SHP77 treated with DMSO at 0.1 percent for 48 hours (cell line): ENCODE data around the gene HRG.
"Not testable (repeated sequence)": the region's sequence is repeated elsewhere in the genome, so short reads cannot be mapped to it uniquely, and the experiment has no call there.

Source experiments
- DNase-seq: peaks from one replicate; lab custom pipeline; 2025; lab: John Stamatoyannopoulos, UW

The HRG gene, protein sequence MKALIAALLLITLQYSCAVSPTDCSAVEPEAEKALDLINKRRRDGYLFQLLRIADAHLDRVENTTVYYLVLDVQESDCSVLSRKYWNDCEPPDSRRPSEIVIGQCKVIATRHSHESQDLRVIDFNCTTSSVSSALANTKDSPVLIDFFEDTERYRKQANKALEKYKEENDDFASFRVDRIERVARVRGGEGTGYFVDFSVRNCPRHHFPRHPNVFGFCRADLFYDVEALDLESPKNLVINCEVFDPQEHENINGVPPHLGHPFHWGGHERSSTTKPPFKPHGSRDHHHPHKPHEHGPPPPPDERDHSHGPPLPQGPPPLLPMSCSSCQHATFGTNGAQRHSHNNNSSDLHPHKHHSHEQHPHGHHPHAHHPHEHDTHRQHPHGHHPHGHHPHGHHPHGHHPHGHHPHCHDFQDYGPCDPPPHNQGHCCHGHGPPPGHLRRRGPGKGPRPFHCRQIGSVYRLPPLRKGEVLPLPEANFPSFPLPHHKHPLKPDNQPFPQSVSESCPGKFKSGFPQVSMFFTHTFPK

GRCh38 chr3:186665625-186666188 lies at the start of gene HRG:
HRG (plus strand) TSS chr3:186666014; CDS start chr3:186666032, 18 bp downstream.
- no peak for DNase-seq

DNA sequence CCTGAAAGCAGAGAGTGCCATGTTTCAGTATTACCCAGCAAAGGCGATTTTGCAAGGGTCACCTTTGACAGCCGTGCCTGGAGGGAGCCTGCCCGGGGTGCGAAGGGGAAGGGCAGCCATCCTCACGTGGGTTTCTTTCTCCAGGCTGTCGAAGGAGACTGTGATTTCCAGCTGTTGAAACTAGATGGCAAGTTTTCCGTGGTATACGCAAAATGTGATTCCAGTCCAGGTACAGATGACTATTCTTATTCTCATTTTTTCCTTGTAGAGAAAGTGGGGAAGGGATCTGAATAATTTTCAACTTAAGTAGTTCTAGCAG lies 49.6 kb upstream of the HRG start:
- no peak for DNase-seq

GRCh38 chr3:186617036-186617946 lies 48.5 kb upstream of the HRG start:
- DNase-seq = peak; percentile 58

DNA sequence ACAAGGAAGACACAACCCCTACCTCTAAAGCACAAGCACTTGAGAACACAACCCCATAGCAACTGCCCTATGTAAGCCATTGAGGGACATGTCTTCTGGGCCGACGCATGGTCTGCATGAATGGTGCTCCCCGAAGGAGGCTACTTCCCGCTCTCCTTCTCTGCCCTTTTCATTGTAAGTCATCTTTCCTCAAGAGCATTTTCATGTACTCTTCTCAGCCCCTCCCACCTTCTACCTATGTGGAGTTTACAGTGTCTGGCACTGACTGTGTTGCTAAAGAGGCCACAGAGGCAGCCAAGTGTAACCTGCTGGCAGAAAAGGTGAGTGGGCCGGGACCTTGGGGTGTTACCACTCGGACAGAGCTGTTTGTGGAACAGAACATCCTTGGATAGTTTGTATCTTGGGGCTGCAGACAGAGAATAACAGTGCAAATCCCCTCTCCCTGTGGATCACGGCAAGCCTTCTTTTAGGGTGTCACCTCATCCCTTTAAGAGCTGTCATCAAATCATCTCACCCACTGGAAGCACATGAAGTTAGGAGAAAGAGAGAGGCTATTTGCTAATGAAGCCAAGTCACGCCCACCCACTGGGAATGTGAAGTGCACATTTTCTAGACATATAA lies 47.4 kb upstream of the HRG start:
- DNase-seq = no peak

DNA sequence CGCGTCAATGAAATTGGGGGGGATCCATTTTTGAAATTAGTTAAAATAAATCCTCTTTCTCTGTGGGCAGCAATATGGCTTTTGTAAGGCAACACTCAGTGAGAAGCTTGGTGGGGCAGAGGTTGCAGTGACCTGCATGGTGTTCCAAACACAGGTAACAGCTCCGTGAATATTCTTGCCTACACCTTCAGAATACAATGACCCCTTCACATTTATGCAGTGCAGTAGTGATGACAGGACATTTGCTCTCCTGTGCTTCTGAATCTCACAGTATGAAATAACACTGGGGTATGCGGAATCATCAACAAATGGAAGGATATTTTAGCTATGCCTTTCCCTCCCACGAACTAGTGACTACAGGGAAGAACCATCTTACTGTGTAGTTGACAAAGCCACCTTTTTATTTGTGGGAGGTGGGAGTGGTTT lies 46.0 kb upstream of the HRG start:
- DNase-seq = no peak

- DNase-seq = no peak
Measured at GRCh38 chr3:186620213-186621092, 45.4 kb upstream of the HRG start.

DNA sequence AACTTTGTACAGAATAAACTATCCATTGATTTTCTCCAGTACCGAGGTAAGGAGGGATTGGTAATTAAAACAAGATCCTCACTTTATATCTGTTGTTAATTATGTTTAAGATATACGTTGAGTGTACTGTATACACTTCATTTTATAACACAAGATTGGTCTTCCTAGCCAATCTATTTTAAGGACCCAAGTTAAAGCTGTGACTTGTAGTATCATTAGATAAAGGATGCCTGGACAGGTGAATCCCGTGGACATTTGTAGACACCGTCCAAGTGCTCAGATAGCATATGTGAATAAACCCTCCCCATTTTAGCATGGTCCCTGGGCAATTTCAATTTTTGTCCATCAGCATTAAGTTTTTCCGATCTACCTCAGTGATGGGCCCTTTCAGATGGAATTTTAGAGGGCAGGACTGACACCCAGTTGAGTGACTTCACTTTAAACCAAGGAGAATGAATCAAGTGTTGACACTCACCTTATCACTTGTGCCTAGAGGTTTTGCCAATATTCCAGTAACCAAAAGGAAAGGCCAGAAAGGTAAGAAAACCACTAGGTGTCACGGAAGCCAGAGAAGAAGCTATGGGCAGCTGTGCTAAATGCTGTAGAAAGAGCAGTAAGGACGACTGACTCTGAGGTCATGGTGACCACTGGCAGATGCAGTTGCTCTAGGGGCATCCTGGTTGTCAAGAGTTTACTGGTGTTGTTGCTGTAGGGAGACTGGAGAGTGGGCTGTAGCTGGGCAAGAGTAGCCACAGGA lies 43.7 kb upstream of the HRG start:
- DNase-seq = no peak

DNA sequence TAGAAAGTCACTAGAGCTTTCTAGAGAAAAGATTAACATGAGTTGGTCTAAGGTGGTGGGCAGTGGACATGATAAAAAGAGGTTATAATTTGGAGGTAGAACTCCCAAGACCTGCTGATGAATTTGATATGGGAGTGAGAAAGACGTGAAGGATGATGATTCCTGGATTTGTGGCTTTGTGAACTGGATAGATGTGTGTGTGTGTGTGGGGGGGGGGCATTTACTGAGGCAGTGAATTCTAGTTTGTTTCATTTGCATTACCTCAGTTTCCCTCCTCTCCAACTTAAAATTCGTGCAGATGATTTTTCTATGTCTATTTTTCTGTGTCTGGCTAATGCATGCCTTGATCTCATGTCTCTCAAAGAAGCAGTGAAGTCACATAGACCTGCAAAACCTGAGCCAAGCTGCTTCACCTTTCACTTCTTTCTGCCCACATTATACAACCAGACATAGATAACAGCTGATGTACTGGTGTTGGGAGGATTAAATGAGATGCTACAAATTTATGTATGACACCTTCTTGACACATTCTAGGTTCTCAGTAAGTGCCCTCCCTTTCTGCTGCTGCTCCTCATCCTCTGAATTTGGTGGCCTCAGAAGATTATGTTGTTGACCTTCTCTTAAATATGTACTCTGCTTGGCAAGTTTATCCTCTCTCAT lies 43.0 kb upstream of the HRG start:
- no peak for DNase-seq

GRCh38 chr3:186624598-186624997 lies 41.2 kb upstream of the HRG start:
- no peak for DNase-seq

- DNase-seq = no peak
Measured at GRCh38 chr3:186625600-186626042, 40.2 kb upstream of the HRG start.

GRCh38 chr3:186626254-186626847 lies 39.5 kb upstream of the HRG start:
- no peak for DNase-seq

GRCh38 chr3:186627852-186628414 lies 37.9 kb upstream of the HRG start:
- no peak for DNase-seq

GRCh38 chr3:186628756-186629155 lies 37.1 kb upstream of the HRG start:
- DNase-seq = no peak

DNA sequence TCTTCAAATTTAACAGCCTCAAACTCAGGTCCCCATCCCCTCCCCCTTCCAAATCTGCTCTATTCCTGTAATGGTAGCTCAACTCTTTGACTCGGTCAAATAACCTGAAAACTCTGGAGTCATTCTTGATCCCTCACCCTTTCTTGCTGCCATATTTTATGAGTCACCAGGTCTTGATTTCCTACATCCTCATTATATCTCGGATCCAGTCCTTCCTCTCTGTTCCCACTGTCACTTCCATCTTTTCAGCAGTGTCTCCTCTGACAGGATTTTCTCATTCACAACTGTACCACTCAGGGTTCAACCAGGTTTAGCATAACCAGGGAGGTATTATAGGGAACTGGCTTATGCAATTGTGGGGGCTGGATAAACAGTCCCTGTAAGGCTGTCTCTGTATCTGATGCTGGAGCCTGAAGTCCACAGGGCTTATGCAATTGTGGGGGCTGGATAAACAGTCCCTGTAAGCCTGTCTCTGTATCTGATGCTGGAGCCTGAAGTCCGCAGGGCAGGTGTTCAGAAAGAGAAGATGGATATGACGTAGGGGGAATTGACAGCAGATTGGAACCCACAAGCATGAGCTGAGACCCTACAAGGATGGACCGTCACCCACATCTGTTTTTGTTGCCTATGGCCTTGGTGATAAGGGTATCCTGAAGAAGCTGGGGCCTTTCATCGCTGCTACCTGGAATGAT lies 34.7 kb upstream of the HRG start:
- DNase-seq = no peak

DNA sequence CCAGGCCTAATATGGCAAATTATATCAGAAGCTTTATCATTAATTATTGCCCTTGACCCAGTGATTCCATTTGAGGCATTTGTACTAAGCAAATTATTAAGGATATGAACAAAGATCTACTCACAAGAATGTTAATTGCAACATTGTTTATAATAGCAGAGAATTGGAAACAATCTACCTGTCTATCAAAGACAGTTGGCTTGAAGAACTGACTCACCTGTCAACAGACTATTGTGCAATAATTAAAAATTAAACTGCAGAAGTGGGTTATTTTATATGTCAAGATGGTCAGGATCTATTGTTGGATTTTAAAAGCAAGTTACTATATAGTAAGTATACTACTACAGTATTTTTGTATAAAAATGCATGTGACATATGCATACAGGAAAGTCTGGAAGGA lies 32.3 kb upstream of the HRG start:
- no peak for DNase-seq

GRCh38 chr3:186634207-186634606 lies 31.6 kb upstream of the HRG start:
- DNase-seq = not testable (repeated sequence)

GRCh38 chr3:186635532-186635931 lies 30.3 kb upstream of the HRG start:
- no peak for DNase-seq

DNA sequence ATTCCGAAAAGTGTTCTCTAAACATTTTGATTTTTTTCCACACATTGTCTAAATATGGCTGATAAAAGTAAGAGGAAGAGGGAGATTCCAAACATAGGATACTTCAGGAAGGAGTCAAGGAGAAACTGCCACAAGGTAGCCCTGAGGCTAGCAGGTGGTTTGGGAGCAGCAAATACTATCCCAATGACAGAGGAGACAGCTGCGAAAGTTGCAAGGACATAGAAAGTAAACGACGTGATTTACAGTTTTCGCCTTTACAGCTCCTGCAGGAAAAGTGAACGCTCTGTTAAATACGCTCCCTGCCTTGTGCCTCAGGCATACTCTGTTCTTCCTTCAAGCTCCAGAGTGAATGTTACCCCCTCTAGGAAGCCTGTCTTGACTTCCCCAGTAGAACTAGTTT lies 29.3 kb upstream of the HRG start:
- DNase-seq = no peak
